ENCODE data around the gene BNC2. TPM values are rescaled to one million over a fixed set of nuclear protein-coding genes. Genes with fewer than 3 reads are reported as not detected.

The BNC2 gene
- total RNA-seq, 1 experiment from 2014 or later, result 0.20 TPM

DNA sequence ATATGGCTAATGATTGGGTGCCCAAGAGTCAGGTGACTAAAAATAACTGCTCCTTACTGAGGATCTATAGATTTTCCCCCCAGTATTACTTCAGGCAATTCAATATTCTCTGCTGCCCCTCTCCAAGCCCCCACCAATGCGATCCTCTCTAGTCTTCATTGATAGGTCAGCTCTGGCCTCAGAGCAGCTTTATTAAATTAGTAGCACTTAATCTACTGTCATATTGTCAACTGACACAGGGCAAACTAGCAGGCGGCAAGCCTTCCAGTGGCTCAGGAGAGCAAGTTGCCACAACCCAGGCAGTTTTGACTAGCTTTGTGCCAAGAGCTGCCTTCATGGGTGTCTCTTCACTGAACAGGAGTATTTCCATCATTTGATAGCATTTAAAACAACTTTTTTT lies 462.9 kb downstream of the BNC2 start:
- no peak for DNase-seq
- intact Hi-C loops (cut with micrococcal nuclease; ENCODE audit: unreplicated experiment), result no loop called here
- CTCF ChIA-PET, result no interaction called here
- Mint-ChIP-seq H3K27me3 (ENCODE audit: insufficient read depth, unreplicated experiment) (no peaks in the 10 kb centered on the region), H3K9me3 (ENCODE audit: unreplicated experiment) (peaks cover 14% of the 10 kb centered on the region), H3K27ac (ENCODE audit: unreplicated experiment) (no peak overlapping the region), H3K4me1 (ENCODE audit: low read depth, unreplicated experiment) (peaks cover 5% of the 10 kb centered on the region), H3K36me3 (ENCODE audit: insufficient read depth, unreplicated experiment) (peaks cover 4% of the 10 kb centered on the region), H3K4me3 (ENCODE audit: unreplicated experiment) (no peak overlapping the region)
- H3K27me3 ChIP-seq (replicated peaks; ENCODE audit: control insufficient read depth, insufficient read depth, low read length), result no peaks in the 10 kb centered on the region
- POLR2A ChIA-PET, result no interaction called here
- no peak overlapping the region for H3K4me3 ChIP-seq (ENCODE audit: low read depth, low read length)
- no peaks in the 10 kb centered on the region for H3K9me3 ChIP-seq
- H3K36me3 ChIP-seq (ENCODE audit: control insufficient read depth, insufficient read depth, low read length), result no peaks in the 10 kb centered on the region
- no peak for TF ChIP-seq CTCF (IDR thresholded peaks at IDR 0.05; ENCODE audit: insufficient read depth in 1 of 2, low read depth in 1 of 2, low read length in 1 of 2, severe bottlenecking in 1 of 2, unreplicated experiment in 1 of 2)
- no peaks in the 10 kb centered on the region for H3K4me1 ChIP-seq
- BruUV-seq (replicated peaks), result no TSS peak

GRCh38 chr9:16406526-16407225 lies 463.8 kb downstream of the BNC2 start:
- Histone ChIP-seq H3K4me1 (no peaks in the 10 kb centered on the region), H3K4me3 (ENCODE audit: low read depth, low read length) (no peak overlapping the region), H3K9me3 (no peaks in the 10 kb centered on the region), H3K27me3 (replicated peaks; ENCODE audit: control insufficient read depth, insufficient read depth, low read length) (no peaks in the 10 kb centered on the region), H3K36me3 (ENCODE audit: control insufficient read depth, insufficient read depth, low read length) (no peaks in the 10 kb centered on the region)
- intact Hi-C loops (cut with micrococcal nuclease; ENCODE audit: unreplicated experiment), result no loop called here
- ChIA-PET CTCF (no interaction called here), POLR2A (no interaction called here)
- no peak for DNase-seq
- no peaks in the 10 kb centered on the region for H3K27me3 Mint-ChIP-seq (ENCODE audit: insufficient read depth, unreplicated experiment)
- H3K9me3 Mint-ChIP-seq (ENCODE audit: unreplicated experiment), result peaks cover 5% of the 10 kb centered on the region
- TF ChIP-seq CTCF (IDR thresholded peaks at IDR 0.05; ENCODE audit: insufficient read depth in 1 of 2, low read depth in 1 of 2, low read length in 1 of 2, severe bottlenecking in 1 of 2, unreplicated experiment in 1 of 2), result no peak
- H3K36me3 Mint-ChIP-seq (ENCODE audit: insufficient read depth, unreplicated experiment), result no peaks in the 10 kb centered on the region
- no peak overlapping the region for H3K4me3 Mint-ChIP-seq (ENCODE audit: unreplicated experiment)
- BruUV-seq (replicated peaks), result no TSS peak
- no peak overlapping the region for H3K27ac Mint-ChIP-seq (ENCODE audit: unreplicated experiment)
- H3K4me1 Mint-ChIP-seq (ENCODE audit: low read depth, unreplicated experiment), result no peaks in the 10 kb centered on the region

DNA sequence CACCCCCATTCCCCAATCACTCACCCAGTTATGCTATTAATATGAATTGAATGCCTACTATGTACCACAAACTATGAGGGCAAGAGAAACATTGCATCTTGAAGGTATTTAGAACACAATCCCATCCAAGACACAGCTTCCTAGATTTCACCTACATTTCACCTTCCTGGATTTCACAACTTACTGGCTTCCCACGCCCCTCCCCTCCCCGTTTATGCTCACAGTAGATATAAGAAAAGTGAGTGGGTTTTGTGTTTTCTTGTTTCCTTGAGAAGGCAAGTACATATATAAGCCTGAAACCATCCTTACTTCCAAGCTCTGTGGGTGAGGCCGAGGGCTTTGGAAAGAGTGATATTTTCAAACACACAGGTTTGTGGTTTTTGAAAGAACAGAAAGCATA lies 465.0 kb downstream of the BNC2 start:
- no TSS peak for BruUV-seq (replicated peaks)
- Histone ChIP-seq H3K27me3 (replicated peaks; ENCODE audit: control insufficient read depth, insufficient read depth, low read length) (no peaks in the 10 kb centered on the region), H3K9me3 (no peaks in the 10 kb centered on the region), H3K36me3 (ENCODE audit: control insufficient read depth, insufficient read depth, low read length) (no peaks in the 10 kb centered on the region), H3K4me3 (ENCODE audit: low read depth, low read length) (no peak overlapping the region), H3K4me1 (no peaks in the 10 kb centered on the region)
- Mint-ChIP-seq H3K36me3 (ENCODE audit: insufficient read depth, unreplicated experiment) (no peaks in the 10 kb centered on the region), H3K9me3 (ENCODE audit: unreplicated experiment) (peaks cover 12% of the 10 kb centered on the region), H3K4me3 (ENCODE audit: unreplicated experiment) (no peak overlapping the region), H3K4me1 (ENCODE audit: low read depth, unreplicated experiment) (no peaks in the 10 kb centered on the region), H3K27me3 (ENCODE audit: insufficient read depth, unreplicated experiment) (no peaks in the 10 kb centered on the region), H3K27ac (ENCODE audit: unreplicated experiment) (no peak overlapping the region)
- no peak for TF ChIP-seq CTCF (IDR thresholded peaks at IDR 0.05; ENCODE audit: insufficient read depth in 1 of 2, low read depth in 1 of 2, low read length in 1 of 2, severe bottlenecking in 1 of 2, unreplicated experiment in 1 of 2)
- DNase-seq, result no peak
- intact Hi-C loops (cut with micrococcal nuclease; ENCODE audit: unreplicated experiment), result no loop called here
- ChIA-PET POLR2A (no interaction called here), CTCF (no interaction called here)

All from Caco-2 (cell line).